ENCODE results near the gene FAM118A.
"Not testable (repeated sequence)": the region's sequence is repeated elsewhere in the genome, so short reads cannot be mapped to it uniquely, and the experiment has no call there.

Gene FAM118A

GRCh38 chr22:45310977-45311531 lies 1.3 kb downstream of the FAM118A start:
- no peak for FAIRE-seq

DNA sequence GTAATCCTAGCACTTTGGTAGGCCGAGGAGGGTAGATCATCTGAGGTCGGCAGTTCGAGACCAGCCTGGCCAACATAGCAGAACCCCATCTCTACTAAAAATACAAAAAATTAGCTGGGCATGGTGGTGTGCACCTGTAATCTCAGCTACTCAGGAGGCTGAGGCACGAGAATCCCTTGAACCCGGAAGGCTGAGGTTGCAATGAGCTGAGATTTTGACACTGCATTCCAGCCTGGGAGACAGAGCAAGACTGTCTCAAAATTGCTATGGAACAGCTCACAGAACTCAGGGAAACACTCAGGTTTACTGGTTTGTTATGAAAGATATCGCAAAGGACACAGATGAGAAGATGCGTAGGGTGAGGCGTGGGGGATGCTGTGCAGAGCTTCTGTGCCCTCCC lies 2.7 kb downstream of the FAM118A start:
- no peak for FAIRE-seq

DNA sequence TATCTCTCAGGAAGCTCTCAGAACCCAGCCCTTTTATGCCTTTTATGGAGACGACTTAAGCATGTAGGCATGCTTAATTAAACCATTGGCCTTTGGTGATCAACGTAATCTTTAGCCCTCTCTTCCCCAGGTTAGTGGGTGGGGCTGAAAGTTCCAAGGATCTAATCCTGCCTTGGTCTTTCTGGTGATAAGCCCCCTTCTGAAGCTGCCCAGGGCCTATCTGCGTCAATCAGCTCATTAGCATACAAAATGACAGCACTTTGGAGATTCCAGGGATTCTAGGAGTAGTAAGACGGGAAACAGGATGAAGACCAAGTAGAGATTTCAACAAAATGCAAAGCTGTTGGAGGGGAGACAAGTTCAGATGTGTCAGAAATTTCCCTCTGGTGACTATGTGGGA lies 3.1 kb downstream of the FAM118A start:
- FAIRE-seq, result no peak

DNA sequence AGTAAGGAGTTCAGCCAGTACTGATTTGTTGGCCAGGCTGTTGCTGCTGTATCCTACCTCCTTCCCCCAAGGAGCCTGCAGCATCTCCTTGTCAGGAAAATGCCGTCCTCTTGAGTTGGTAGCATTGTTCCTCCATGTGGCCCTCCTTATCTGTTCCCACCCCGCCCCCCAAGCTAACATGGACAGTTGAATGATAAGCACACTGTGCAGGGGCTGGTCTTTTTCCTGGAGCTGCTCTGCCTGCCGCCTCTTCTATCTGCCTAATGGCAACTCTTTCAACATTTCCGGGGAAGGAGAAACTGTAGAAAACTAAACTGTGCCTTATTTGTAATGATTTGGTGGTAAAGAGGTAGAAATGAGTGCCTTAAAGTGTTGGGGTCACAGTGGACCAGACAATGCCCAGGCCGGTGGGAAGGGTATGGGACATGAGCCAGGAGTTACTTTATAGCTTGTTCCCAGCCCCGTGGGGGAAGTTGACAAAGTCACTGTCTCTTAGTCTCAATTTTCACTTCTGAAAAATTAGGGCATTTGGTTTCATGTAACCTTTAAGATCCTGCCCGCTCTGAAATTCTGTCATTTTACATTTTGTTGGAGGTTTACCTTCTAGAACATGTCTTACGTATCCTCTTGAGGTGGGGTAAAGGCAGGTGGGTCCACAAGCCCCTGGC lies 4.5 kb downstream of the FAM118A start:
- no peak for FAIRE-seq

DNA sequence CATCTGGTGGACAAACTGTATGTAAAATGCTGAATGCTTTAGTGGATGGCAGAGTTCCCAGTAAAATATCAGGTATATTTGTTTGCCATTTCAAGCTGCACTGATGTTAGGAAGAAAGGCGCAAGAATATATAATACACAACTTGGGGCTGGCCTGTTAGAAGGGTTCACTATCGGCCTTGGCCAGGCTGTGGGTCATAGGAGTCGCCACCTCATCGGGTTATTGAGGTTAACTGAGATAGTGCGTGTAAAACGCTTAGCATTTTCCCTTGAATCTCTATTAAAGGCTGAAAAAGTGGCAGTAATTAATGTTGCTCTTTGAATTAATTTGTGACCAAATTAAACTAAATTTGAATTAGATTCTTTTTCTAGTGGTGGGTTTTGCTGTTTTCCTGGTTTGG lies 5.1 kb downstream of the FAM118A start:
- no peak for FAIRE-seq

GRCh38 chr22:45316796-45317526 lies 7.2 kb downstream of the FAM118A start:
- no peak for FAIRE-seq

GRCh38 chr22:45317551-45318167 lies 7.9 kb downstream of the FAM118A start:
- FAIRE-seq, result no peak

DNA sequence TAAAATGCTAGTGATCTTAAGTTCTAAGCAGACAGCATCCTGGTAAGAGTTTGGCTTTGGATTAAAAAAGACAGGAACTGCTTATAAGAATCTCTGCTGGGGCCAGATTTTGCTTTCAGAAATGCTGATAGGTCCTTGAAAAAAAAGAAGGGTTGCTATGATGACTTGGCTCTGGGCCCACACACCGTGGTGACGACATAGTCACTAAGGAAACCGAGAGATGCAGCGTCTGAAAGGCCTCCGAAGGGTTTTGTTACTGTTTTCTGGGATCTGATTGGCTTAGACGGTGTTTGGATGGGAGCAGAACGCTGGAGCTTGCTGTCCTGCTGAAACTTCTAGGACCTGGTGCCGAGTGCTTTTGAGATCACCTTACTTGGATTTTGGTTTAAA lies 8.4 kb downstream of the FAM118A start:
- FAIRE-seq, result peak; percentile 59

DNA sequence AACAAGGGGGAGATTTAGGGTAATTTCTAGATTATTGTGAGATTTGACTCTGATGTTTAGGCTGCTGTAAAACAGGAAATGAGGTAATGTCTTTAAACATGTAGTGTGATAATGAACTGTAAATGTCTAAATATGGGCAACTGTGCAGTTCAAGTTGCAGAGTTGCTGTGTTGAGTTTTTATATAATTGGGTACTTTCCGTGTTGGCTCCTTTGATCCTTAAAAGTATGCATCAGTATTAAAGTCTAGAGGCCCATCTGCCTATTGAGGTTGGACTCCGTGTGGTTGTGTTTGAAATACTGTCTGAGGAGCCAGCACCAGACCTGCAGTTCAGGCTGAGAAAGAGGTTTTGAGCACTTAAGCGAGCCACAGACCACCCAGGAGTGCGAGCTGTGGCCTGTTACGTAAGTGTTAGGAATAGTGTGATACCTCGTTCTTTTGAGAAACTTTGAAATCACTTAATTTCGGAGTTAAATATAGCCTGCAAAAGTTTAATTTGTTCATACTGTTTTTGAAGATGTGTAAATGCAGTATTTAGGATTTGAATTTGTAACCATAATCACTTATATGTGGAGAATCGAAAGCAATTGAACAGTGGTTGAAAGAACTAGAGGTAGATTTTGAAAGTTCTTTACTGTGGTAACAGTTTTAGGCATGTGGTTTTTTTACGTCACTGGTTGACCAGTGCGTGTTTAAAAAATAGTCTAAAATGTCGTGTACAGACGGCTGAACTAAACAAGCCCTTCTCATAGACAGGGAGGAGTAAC lies 9.0 kb downstream of the FAM118A start:
- FAIRE-seq, result no peak

GRCh38 chr22:45319324-45319685 lies 9.6 kb downstream of the FAM118A start:
- FAIRE-seq, result no peak

- no peak for FAIRE-seq
Observed at GRCh38 chr22:45320357-45320976, 10.7 kb downstream of the FAM118A start.

DNA sequence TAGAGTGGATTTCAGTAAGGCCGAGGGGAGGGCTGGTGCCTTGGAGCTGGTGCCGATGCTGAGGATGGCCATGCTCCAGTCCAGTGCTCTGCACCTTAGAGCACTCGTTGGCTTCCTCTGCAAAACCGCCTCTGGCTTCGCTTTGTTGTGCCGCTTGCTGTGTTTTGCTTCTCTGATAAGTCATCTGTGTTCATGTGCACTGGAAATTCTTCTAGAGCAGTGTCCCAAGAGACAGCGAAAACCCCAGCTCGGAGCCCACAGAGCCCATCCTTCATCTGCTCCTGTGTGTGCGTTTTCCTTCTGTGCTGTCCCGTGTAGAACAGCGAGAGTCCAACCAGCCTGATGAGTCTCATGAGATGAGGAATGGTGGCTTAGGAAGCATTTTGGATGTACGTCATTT lies 12.1 kb downstream of the FAM118A start:
- no peak for FAIRE-seq

DNA sequence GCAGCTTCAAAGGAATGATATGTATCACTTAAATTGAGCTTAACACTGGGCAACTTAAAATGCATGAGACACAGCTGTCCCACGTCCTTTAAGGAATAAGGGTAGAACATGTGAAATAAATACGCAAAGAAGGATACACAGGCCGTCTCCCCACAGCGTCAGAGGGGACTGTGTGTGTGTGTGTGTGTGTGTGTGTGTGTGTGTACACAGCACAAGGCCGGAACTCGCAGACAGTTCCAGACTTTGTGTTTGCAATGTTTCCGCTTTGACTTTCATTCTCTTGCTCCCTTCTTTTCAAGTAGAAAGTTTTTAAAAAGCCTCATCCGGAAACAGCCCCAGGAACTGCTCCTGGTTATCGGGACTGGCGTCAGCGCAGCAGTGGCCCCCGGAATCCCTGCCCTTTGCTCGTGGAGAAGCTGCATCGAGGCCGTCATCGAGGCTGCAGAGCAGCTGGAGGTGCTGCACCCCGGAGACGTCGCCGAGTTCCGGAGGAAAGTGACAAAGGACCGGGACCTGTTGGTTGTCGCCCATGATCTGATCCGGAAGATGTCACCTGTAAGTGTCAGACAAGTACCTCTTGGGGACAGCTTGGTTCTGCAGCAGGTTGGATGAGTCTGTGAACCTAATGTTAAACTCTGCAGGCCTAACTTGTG lies 13.3 kb downstream of the FAM118A start:
- no peak for FAIRE-seq

GRCh38 chr22:45323695-45324094 lies 14.0 kb downstream of the FAM118A start:
- no peak for FAIRE-seq

GRCh38 chr22:45324311-45324711 lies 14.6 kb downstream of the FAM118A start:
- no peak for FAIRE-seq

- not testable (repeated sequence) for FAIRE-seq
Observed at GRCh38 chr22:45328261-45328660, 18.5 kb downstream of the FAM118A start.

GRCh38 chr22:45328822-45329529 lies 19.2 kb downstream of the FAM118A start:
- no peak for FAIRE-seq

- FAIRE-seq, result no peak
Observed at GRCh38 chr22:45329530-45329936, 19.8 kb downstream of the FAM118A start.

DNA sequence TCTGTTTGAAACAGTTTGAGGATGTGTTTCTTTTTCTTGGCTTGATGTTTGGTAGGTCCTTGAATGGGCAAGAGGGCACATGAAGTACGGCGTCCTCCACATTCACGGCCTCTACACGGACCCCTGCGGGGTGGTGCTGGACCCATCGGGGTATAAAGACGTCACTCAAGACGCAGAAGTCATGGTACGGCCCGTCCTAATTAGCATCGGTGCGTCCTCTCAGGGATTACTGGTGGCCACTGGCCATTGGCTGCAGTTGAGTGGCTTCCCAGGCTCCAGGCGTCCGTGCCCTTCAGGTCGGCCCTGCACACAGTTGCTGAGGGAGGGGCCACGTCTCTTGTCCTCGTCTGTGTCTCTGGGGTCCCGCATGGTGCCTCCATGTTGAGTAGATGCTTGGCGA lies 20.8 kb downstream of the FAM118A start:
- no peak for FAIRE-seq

DNA sequence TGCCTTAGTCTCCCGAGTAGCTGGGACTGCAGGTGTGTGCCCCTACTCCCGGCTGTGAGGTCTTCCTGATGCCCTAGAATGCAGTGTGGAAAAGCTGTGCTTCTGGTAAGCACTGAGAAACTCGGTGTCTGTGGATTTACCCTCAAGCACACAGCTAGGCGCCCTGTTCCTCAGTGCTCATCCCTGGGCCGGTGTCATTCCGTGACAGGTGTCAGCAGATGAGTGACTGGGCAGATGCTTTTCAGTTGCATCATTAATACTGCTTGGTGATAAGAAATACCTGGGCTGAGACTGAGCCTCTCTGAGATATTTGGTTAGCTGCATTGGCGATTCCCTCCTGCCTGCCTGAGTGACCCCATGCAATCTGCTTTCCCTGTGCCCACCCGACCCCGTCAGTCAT lies 21.8 kb downstream of the FAM118A start:
- FAIRE-seq, result no peak

DNA sequence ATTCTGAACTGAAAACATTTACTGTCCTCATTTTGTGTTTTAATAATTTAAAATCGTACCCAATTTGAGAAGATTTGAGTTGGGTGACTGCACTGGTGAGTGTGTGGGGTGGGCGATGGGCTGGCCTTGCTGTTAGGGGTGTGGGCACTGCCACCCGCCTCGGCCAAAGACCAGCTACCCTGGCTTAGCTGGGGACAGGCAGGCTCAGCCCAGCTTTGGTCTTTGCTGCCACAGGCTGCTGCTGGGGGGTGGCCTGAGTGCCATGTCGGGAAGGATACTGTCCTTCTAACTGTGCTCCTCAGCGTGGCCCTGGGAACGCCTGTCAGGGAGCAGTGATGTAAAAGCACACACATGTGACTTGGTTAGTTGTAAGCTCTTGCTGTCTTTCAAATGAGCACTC lies 22.3 kb downstream of the FAM118A start:
- no peak for FAIRE-seq
